NCI-H446 treated with DMSO at 0.1 percent for 48 hours (cell line): Measurements from ENCODE around the gene KLHL29.

Experiments
- DNase-seq: peaks from one replicate; lab custom pipeline; 2025; lab: John Stamatoyannopoulos, UW

The KLHL29 gene

GRCh38 chr2:23449413-23449812, 64.4 kb downstream of the KLHL29 start:
- DNase-seq = no peak

GRCh38 chr2:23449831-23450331, 64.9 kb downstream of the KLHL29 start:
- no peak for DNase-seq

GRCh38 chr2:23452372-23452771, 67.4 kb downstream of the KLHL29 start:
- no peak for DNase-seq

- DNase-seq = no peak
These were observed 68.0 kb downstream of the KLHL29 start for GRCh38 chr2:23452853-23453420.

- no peak for DNase-seq
These were observed 68.5 kb downstream of the KLHL29 start for GRCh38 chr2:23453432-23453831.

GRCh38 chr2:23453836-23454460, 69.0 kb downstream of the KLHL29 start:
- no peak for DNase-seq

- DNase-seq = no peak
These were observed 69.6 kb downstream of the KLHL29 start for GRCh38 chr2:23454501-23455120.

GRCh38 chr2:23456396-23456795, 71.4 kb downstream of the KLHL29 start:
- DNase-seq = no peak

- no peak for DNase-seq
These were observed 72.1 kb downstream of the KLHL29 start for GRCh38 chr2:23456881-23457760.

- DNase-seq = no peak
These were observed 73.2 kb downstream of the KLHL29 start for GRCh38 chr2:23457990-23458682.

GRCh38 chr2:23459032-23459431, 74.1 kb downstream of the KLHL29 start:
- no peak for DNase-seq

GRCh38 chr2:23460228-23460627, 75.2 kb downstream of the KLHL29 start:
- DNase-seq = no peak

GRCh38 chr2:23460993-23461392, 76.0 kb downstream of the KLHL29 start:
- DNase-seq = no peak

- no peak for DNase-seq
These were observed 79.2 kb downstream of the KLHL29 start for GRCh38 chr2:23464156-23464555.

GRCh38 chr2:23464905-23465537, 80.0 kb downstream of the KLHL29 start:
- no peak for DNase-seq

GRCh38 chr2:23465936-23466335, 81.0 kb downstream of the KLHL29 start:
- no peak for DNase-seq

GRCh38 chr2:23467618-23468017, 82.6 kb downstream of the KLHL29 start:
- no peak for DNase-seq

- no peak for DNase-seq
These were observed 83.6 kb downstream of the KLHL29 start for GRCh38 chr2:23468474-23469141.

- DNase-seq = no peak
These were observed 84.2 kb downstream of the KLHL29 start for GRCh38 chr2:23469142-23469540.

GRCh38 chr2:23475036-23475435, 90.1 kb downstream of the KLHL29 start:
- no peak for DNase-seq

GRCh38 chr2:23475473-23475872, 90.5 kb downstream of the KLHL29 start:
- DNase-seq = no peak
